Gastroesophageal sphincter (tissue), 3 donors: ENCODE results near the gene UGT1A3.

Source experiments
- CTCF ChIP-seq, 4 experiments: fragments of 200-600 bp in 2 of 4; fragments of 450-650 bp in 2 of 4; sonication (generic) in 1 of 4; IDR thresholded peaks; one replicate each; pipeline ENCODE4 v1.5.1; 2017 to 2019; ENCODE audit warnings: antibody characterized with exemption in 4 of 4, mild to moderate bottlenecking in 2 of 4, moderate library complexity in 2 of 4
- POLR2A ChIP-seq, 2 donors: fragments of 450-650 bp; IDR thresholded peaks; one replicate each; pipeline ENCODE4 v1.6.1; 2017; ENCODE audit warnings: antibody characterized with exemption in 2 of 2, mild to moderate bottlenecking in 2 of 2, moderate library complexity in 1 of 2

GRCh38 chr2:233740870-233741269 is 12.0 kb downstream of the UGT1A3 start:
- no peak for TF ChIP-seq CTCF (IDR thresholded peaks at IDR 0.05)
- TF ChIP-seq POLR2A (IDR thresholded peaks at IDR 0.05), result no peak
